Ovary (tissue), 9 donors: Measurements from ENCODE around the gene CTCF. TPM values are rescaled to one million over a fixed set of nuclear protein-coding genes. Genes with fewer than 3 reads are reported as not detected.

Source experiments
- DNase-seq, 5 donors: peaks; one replicate each; pipeline ENCODE4 v3.0.0-alpha.2; 2019 to 2020
- H3K27ac ChIP-seq, 2 donors: fragments of 200-600 bp; one replicate each; pipeline versions ENCODE4 v1.5.1 to v1.8.0; 2019 to 2022
- H3K27me3 ChIP-seq: fragments of 200-600 bp; one replicate; pipeline ENCODE4 v1.8.0; 2022
- H3K36me3 ChIP-seq: fragments of 200-600 bp; sonication (generic); one replicate; pipeline ENCODE4 v1.5.1; 2019
- H3K4me1 ChIP-seq: one replicate; pipeline ENCODE4 v1.8.1; 2013; ENCODE audit warnings: mild to moderate bottlenecking, moderate library complexity; ENCODE audit not compliant: insufficient read depth
- H3K4me3 ChIP-seq: fragments of 200-600 bp; sonication (generic); one replicate; pipeline ENCODE4 v1.5.1; 2017
- H3K9me3 ChIP-seq, 2 donors: fragments of 200-600 bp in 1 of 2; sonication (generic) in 1 of 2; one replicate each; pipeline versions ENCODE4 v1.5.1 to v1.8.1; 2013 to 2019; ENCODE audit warnings: mild to moderate bottlenecking in 1 of 2, moderate library complexity in 1 of 2
- CTCF ChIP-seq, 3 donors: fragments of 450-650 bp in 2 of 3; fragments of 200-600 bp in 1 of 3; IDR thresholded peaks; one replicate each; pipeline versions ENCODE4 v1.5.1 to v1.8.0; 2016 to 2022; ENCODE audit warnings: antibody characterized with exemption in 3 of 3, mild to moderate bottlenecking in 1 of 3
- EP300 ChIP-seq: sonication (generic); formaldehyde crosslinking; IDR thresholded peaks from one replicate; pipeline ENCODE4 v1.6.1; 2017; ENCODE audit warnings: antibody characterized with exemption
- POLR2A ChIP-seq: fragments of 450-650 bp; IDR thresholded peaks from one replicate; pipeline ENCODE4 v1.6.1; 2017; ENCODE audit warnings: antibody characterized with exemption, mild to moderate bottlenecking, moderate library complexity
- WGBS, 3 donors: extraction: QIAGEN DNeasy Blood & Tissue Kit in 1 of 3; methylation state at CpG; one replicate each; pipeline versions ENCODE4 v1.1.5 to v1.1.7; 2013 to 2017; 5-methylcytosine and 5-hydroxymethylcytosine counted together
- intact Hi-C, 4 donors: fragments of 100-400 bp; cut with DNase I; formaldehyde crosslinking; loops; one replicate each; pipeline versions ENCODE4 v1.11.0 to v1.15.1; 2022 to 2023
- polyA plus RNA-seq, 2 donors: library from polyadenylated mRNA; stranded (reverse); fragments of 200-250 nt in 1 of 2; fragments of 350-450 nt in 1 of 2; fragmentation: Illumina TruSeq in 1 of 2; extraction: RNeasy Lipid Tissue Mini Kit (QIAGEN cat#74804) in 1 of 2; gene quantifications; one replicate each; pipeline ENCODE4 v1.2.3, GENCODE V29; 2013 to 2014
- total RNA-seq, 7 donors: library from RNA; depleted of rRNA in 2 of 7; stranded (reverse); fragments of >200 nt in 2 of 7; fragmentation: NEBNext Ultra II Directional in 3 of 7; extraction: Animal tissue kit (Norgen Biotek cat#: 25700) in 3 of 7; gene quantifications; one replicate each; pipeline versions ENCODE4 v1.1.0 to v1.2.4, GENCODE V29; 2016 to 2023
- donor health status: DM: no; HTN: no; CAD: no; lungs with moderate emphysema.
- donor health status: DM: no; HTN: no; CAD: no.
- donor health status: Bipolar disorder and iron deficiency.
- donor health status: DM: yes; HTN: yes; CAD: no.
- donor health status: DM: no; HTN: no; CAD: no.
- donor health status: DM: yes; HTN: yes; CAD: no.

CTCF gene
- total and polyA plus RNA-seq, 9 donors, result 21.0 to 48.4 (median 42.2) TPM

- TF ChIP-seq POLR2A (no peak), CTCF (IDR thresholded peaks at IDR 0.05) (no peak), EP300 (no peak)
- intact Hi-C loops, result loop anchor here in 2 of 4 donors (5.0 to 10.0 kb wide), 3 partner anchors 126 to 346 kb away; partner anchors contain the start of genes CTRL (in 1 of the 2), DDX28 (in 1 of the 2), DUS2 (in 1 of the 2) and RANBP10 (in 1 of the 2)
- Histone ChIP-seq H3K27ac (no peak overlapping the region), H3K4me3 (no peak overlapping the region), H3K4me1 (peaks cover 4% of the 10 kb centered on the region), H3K9me3 (no peaks in the 10 kb centered on the region), H3K27me3 (no peaks in the 10 kb centered on the region), H3K36me3 (no peaks in the 10 kb centered on the region)
- no peak for DNase-seq
- WGBS, 3 donors, result 89 to 94% (median 91%) methylated on average over 12 of the region's 12 CpGs
These were observed 116.2 kb downstream of the CTCF start for GRCh38 chr16:67678354-67679023.

- no peak for TF ChIP-seq EP300
- no peak for TF ChIP-seq POLR2A
- no peak for TF ChIP-seq CTCF (IDR thresholded peaks at IDR 0.05)
- DNase-seq, result no peak
- Histone ChIP-seq H3K4me1 (no peaks in the 10 kb centered on the region), H3K36me3 (no peaks in the 10 kb centered on the region), H3K4me3 (no peak overlapping the region), H3K9me3 (no peaks in the 10 kb centered on the region), H3K27ac (no peak overlapping the region), H3K27me3 (no peaks in the 10 kb centered on the region)
- 85 to 90% (median 90%) methylated on average over 10 of the region's 10 CpGs for WGBS, 3 donors
- intact Hi-C loops, result loop anchor here in 2 of 4 donors (5.0 to 10.0 kb wide), 3 partner anchors 125 to 345 kb away; partner anchors contain the start of genes CTRL (in 1 of the 2), DDX28 (in 1 of the 2), DUS2 (in 1 of the 2) and RANBP10 (in 1 of the 2)
These were observed 117.9 kb downstream of the CTCF start for GRCh38 chr16:67679935-67680897.

GRCh38 chr16:67683767-67684166 lies 121.4 kb downstream of the CTCF start:
- no peak overlapping the region for H3K4me3 ChIP-seq
- H3K9me3 ChIP-seq, result no peaks in the 10 kb centered on the region
- H3K4me1 ChIP-seq, result no peaks in the 10 kb centered on the region
- no peak overlapping the region for H3K27ac ChIP-seq
- 92 to 97% (median 94%) methylated on average over 4 of the region's 4 CpGs for WGBS, 3 donors
- H3K27me3 ChIP-seq, result no peaks in the 10 kb centered on the region
- no peak for DNase-seq
- TF ChIP-seq EP300, result no peak
- TF ChIP-seq POLR2A, result no peak
- no peak for TF ChIP-seq CTCF (IDR thresholded peaks at IDR 0.05)
- H3K36me3 ChIP-seq, result no peaks in the 10 kb centered on the region
- intact Hi-C loops, result no loop called here

- WGBS, 3 donors, result 86 to 91% (median 88%) methylated on average over 17 of the region's 17 CpGs
- no peaks in the 10 kb centered on the region for H3K27me3 ChIP-seq
- no peaks in the 10 kb centered on the region for H3K9me3 ChIP-seq
- H3K36me3 ChIP-seq, result no peaks in the 10 kb centered on the region
- intact Hi-C loops, result no loop called here
- H3K4me3 ChIP-seq, result no peak overlapping the region
- H3K4me1 ChIP-seq, result no peaks in the 10 kb centered on the region
- no peak overlapping the region for H3K27ac ChIP-seq
- TF ChIP-seq EP300 (no peak), POLR2A (no peak), CTCF (IDR thresholded peaks at IDR 0.05) (no peak)
- no peak for DNase-seq
These were observed 123.2 kb downstream of the CTCF start for GRCh38 chr16:67685388-67686112.
